Calu3 (cell line): ENCODE measurements around the gene MEPE. TPM values are rescaled to one million over a fixed set of nuclear protein-coding genes. Genes with fewer than 3 reads are reported as not detected.

Experiments
- BruUV-seq: library from RNA; stranded (reverse); fragments of 400-500 nt; replicated peaks from 2 replicates; lab custom pipeline; 2021; lab: Mats Ljungman, UMichigan
- CTCF ChIA-PET: fragments of 300-600 bp; sonication (Branson Sonifier 250); formaldehyde crosslinking; loops from one replicate; lab custom pipeline; 2022; ENCODE audit warnings: antibody characterized with exemption; lab: Charles Lee
- DNase-seq: peaks from one replicate; pipeline ENCODE4 v3.0.0; 2022
- H3K27ac Mint-ChIP-seq: one replicate; pipeline ENCODE4 v1.8.0; 2022; ENCODE audit warnings: mixed read lengths; ENCODE audit not compliant: unreplicated experiment
- H3K27me3 Mint-ChIP-seq: one replicate; pipeline ENCODE4 v1.8.0; 2022; ENCODE audit warnings: mixed read lengths; ENCODE audit not compliant: unreplicated experiment
- H3K36me3 Mint-ChIP-seq: one replicate; pipeline ENCODE4 v1.8.0; 2022; ENCODE audit warnings: mild to moderate bottlenecking, moderate library complexity, mixed read lengths; ENCODE audit not compliant: insufficient read depth, unreplicated experiment
- H3K4me1 Mint-ChIP-seq: one replicate; pipeline ENCODE4 v1.8.0; 2022; ENCODE audit warnings: mild to moderate bottlenecking, low read depth, mixed read lengths; ENCODE audit not compliant: unreplicated experiment
- H3K4me3 Mint-ChIP-seq: one replicate; pipeline ENCODE4 v1.8.0; 2022; ENCODE audit warnings: mild to moderate bottlenecking, low read depth, moderate library complexity, mixed read lengths; ENCODE audit not compliant: unreplicated experiment
- H3K9me3 Mint-ChIP-seq: one replicate; pipeline ENCODE4 v1.8.0; 2022; ENCODE audit warnings: low read depth, mixed read lengths; ENCODE audit not compliant: unreplicated experiment
- intact Hi-C: fragments of 100-400 bp; cut with micrococcal nuclease; formaldehyde crosslinking; loops from one replicate; pipeline ENCODE4 v1.10.0; 2022; ENCODE audit not compliant: unreplicated experiment
- total RNA-seq: library from RNA; stranded (reverse); gene quantifications from 2 replicates; pipeline ENCODE4 v1.2.3, GENCODE V29; 2022
- TF ChIP-seq, protein P1 (sequence below): fragments of 200-600 bp; IDR thresholded peaks from one replicate; pipeline ENCODE4 v1.8.0; 2022; ENCODE audit warnings: antibody characterized with exemption; ENCODE audit not compliant: unreplicated experiment

The MEPE gene
- total RNA-seq, 1 experiment from 2014 or later, result not detected

- DNase-seq, result peak; percentile 55
- Mint-ChIP-seq H3K4me3 (peak overlapping the region; percentile 1), H3K9me3 (peaks cover 8% of the 10 kb centered on the region), H3K27ac (peak overlapping the region; percentile 75), H3K36me3 (peaks cover 10% of the 10 kb centered on the region), H3K27me3 (no peaks in the 10 kb centered on the region), H3K4me1 (peaks cover 23% of the 10 kb centered on the region)
- CTCF ChIA-PET, result interaction anchor here (1.0 kb wide), 2 partner anchors 31 to 43 kb away, joined by 3 to 10 read pairs; no protein-coding TSS in a partner anchor
- BruUV-seq, result no TSS peak
- intact Hi-C loops, result loop anchor here (5.0 kb wide), 1 partner anchor 39 kb away; no protein-coding TSS in a partner anchor
- TF ChIP-seq, protein P1, sequence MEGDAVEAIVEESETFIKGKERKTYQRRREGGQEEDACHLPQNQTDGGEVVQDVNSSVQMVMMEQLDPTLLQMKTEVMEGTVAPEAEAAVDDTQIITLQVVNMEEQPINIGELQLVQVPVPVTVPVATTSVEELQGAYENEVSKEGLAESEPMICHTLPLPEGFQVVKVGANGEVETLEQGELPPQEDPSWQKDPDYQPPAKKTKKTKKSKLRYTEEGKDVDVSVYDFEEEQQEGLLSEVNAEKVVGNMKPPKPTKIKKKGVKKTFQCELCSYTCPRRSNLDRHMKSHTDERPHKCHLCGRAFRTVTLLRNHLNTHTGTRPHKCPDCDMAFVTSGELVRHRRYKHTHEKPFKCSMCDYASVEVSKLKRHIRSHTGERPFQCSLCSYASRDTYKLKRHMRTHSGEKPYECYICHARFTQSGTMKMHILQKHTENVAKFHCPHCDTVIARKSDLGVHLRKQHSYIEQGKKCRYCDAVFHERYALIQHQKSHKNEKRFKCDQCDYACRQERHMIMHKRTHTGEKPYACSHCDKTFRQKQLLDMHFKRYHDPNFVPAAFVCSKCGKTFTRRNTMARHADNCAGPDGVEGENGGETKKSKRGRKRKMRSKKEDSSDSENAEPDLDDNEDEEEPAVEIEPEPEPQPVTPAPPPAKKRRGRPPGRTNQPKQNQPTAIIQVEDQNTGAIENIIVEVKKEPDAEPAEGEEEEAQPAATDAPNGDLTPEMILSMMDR, result no peak
Observed at GRCh38 chr4:87895964-87896621, 63.3 kb downstream of the MEPE start.

Other genes starting within 250 kb of the MEPE start
- gene DSPP, start 224.4 kb upstream of the MEPE start, total RNA-seq, result not detected in 2 replicates
- not detected in 2 replicates for gene DMP1, start 182.7 kb upstream of the MEPE start, total RNA-seq
- gene IBSP, start 33.4 kb upstream of the MEPE start, total RNA-seq, result not detected in 2 replicates
- 1,002 and 1,878 TPM in 2 replicates for gene SPP1, start 142.7 kb downstream of the MEPE start, total RNA-seq
- gene PKD2, start 174.7 kb downstream of the MEPE start, total RNA-seq, result 30.4 and 31.6 TPM in 2 replicates